GM12878 (cell line): ENCODE measurements around the gene FOXJ1. TPM values are rescaled to one million over a fixed set of nuclear protein-coding genes. Genes with fewer than 3 reads are reported as not detected.
A peak's percentile ranks its signal among the peaks of the same experiment; 100 is the strongest.
"Not testable (repeated sequence)": the region's sequence is repeated elsewhere in the genome, so short reads cannot be mapped to it uniquely, and the experiment has no call there.

Source experiments
- ATAC-seq: fragments of 200-7000 bp; cut with Tn5 transposase; 3 replicates; pipeline ENCODE4 v1.9.1; 2020; ENCODE audit warnings: mild to moderate bottlenecking, moderate library complexity
- BruUV-seq: library from RNA; stranded (reverse); fragments of 400-500 nt; replicated peaks from 2 replicates; lab custom pipeline; 2021; lab: Mats Ljungman, UMichigan
- CTCF ChIA-PET: fragments of 300-600 bp; sonication (Branson Sonifier 250); formaldehyde crosslinking; extraction: SDS; loops from one replicate; lab custom pipeline; 2021; ENCODE audit warnings: inconsistent platforms; lab: Yijun Ruan, JAX
- POLR2A ChIA-PET: fragments of 350-600 bp; formaldehyde crosslinking; extraction: SDS; loops from one replicate; lab custom pipeline; 2021; ENCODE audit warnings: inconsistent platforms; lab: Charles Lee
- RAD21 ChIA-PET: fragments of 300-600 bp; sonication (Branson Sonifier 250); formaldehyde crosslinking; loops from one replicate; lab custom pipeline; 2023; ENCODE audit warnings: antibody characterized with exemption; ENCODE audit not compliant: unreplicated experiment; lab: Charles Lee
- SMC1A ChIA-PET: fragments of 300-600 bp; sonication (Branson Sonifier 250); formaldehyde crosslinking; loops from one replicate; lab custom pipeline; 2023; ENCODE audit not compliant: unreplicated experiment, uncharacterized antibody; lab: Charles Lee
- DNase-seq: peaks from one replicate; pipeline ENCODE4 v3.0.0-alpha.2; 2011; ENCODE audit warnings: low read depth, low spot score
- FAIRE-seq: peaks from 3 replicates; lab custom pipeline; 2011; peaks lifted over from hg19 to GRCh38; lab: Jason Lieb, UNC
- H2AFZ ChIP-seq: 2 replicates; pipeline ENCODE4 v1.6.0; 2011; ENCODE audit warnings: low read depth, low read length, control low read depth; ENCODE audit not compliant: control insufficient read depth
- H3K27ac ChIP-seq: 2 replicates; pipeline ENCODE4 v1.5.1; 2011; ENCODE audit warnings: control low read depth; ENCODE audit not compliant: control insufficient read depth, insufficient read depth
- H3K27me3 ChIP-seq, 2 experiments: replicated peaks in 1 of 2; 2 replicates each; pipeline versions ENCODE4 v1.6.0 to v1.6.1; 2011; ENCODE audit warnings: low read length in 1 of 2; ENCODE audit not compliant: control insufficient read depth in 2 of 2, insufficient read depth in 2 of 2
- H3K36me3 ChIP-seq, 2 experiments: 2 replicates each; pipeline ENCODE4 v1.5.1; 2011; ENCODE audit warnings: low read length in 1 of 2; ENCODE audit not compliant: control insufficient read depth in 2 of 2, insufficient read depth in 2 of 2
- H3K4me1 ChIP-seq: 2 replicates; pipeline ENCODE4 v1.6.1; 2011; ENCODE audit warnings: mild to moderate bottlenecking, low read length, moderate library complexity, mixed read lengths; ENCODE audit not compliant: control insufficient read depth, insufficient read depth
- H3K4me2 ChIP-seq: 2 replicates; pipeline ENCODE4 v1.6.0; 2011; ENCODE audit warnings: control low read depth; ENCODE audit not compliant: control insufficient read depth, insufficient read depth
- H3K4me3 ChIP-seq: fragments of 200-600 bp; sonication (generic); 2 replicates; pipeline ENCODE4 v1.5.1; 2016
- H3K79me2 ChIP-seq: 2 replicates; pipeline ENCODE4 v1.6.0; 2011; ENCODE audit warnings: low read length; ENCODE audit not compliant: control insufficient read depth, insufficient read depth
- H3K9ac ChIP-seq: 2 replicates; pipeline ENCODE4 v1.8.0; 2011; ENCODE audit warnings: low read length, control low read depth, mixed read lengths; ENCODE audit not compliant: control insufficient read depth, insufficient read depth
- H3K9me3 ChIP-seq: replicated peaks from 3 replicates; pipeline ENCODE4 v1.5.1; 2011; ENCODE audit warnings: mild to moderate bottlenecking, low read length; ENCODE audit not compliant: control insufficient read depth, insufficient read depth
- H4K20me1 ChIP-seq: 2 replicates; pipeline ENCODE4 v1.6.0; 2011; ENCODE audit not compliant: control insufficient read depth, insufficient read depth
- EED ChIP-seq: sonication (generic); IDR thresholded peaks from 2 replicates; pipeline ENCODE4 v1.6.1; 2016; ENCODE audit warnings: antibody characterized with exemption, low read depth
- NFIC ChIP-seq: IDR thresholded peaks from 2 replicates; pipeline ENCODE4 v1.6.1; 2012; ENCODE audit warnings: low read depth, mild to moderate bottlenecking, inconsistent platforms, low read length, moderate library complexity
- WGBS: methylation state at CpG from one replicate; pipeline ENCODE4 v1.1.6; 2016; ENCODE audit warnings: low lambda C conversion rate; ENCODE audit not compliant: insufficient replicate concordance, insufficient coverage; ENCODE audit errors: missing lambda C conversion rate; 5-methylcytosine and 5-hydroxymethylcytosine counted together
- in situ Hi-C: fragments of 300-500 bp; cut with MboI; formaldehyde crosslinking; loops from 9 replicates; pipeline ENCODE4 v1.14.3; 2018; ENCODE audit warnings: mixed read lengths
- intact Hi-C: fragments of 100-400 bp; cut with micrococcal nuclease; formaldehyde crosslinking; loops from one replicate; pipeline ENCODE4 v1.14.2; 2022; ENCODE audit not compliant: unreplicated experiment
- polyA plus RNA-seq, 11 experiments: library from polyadenylated mRNA; depleted of rRNA in 4 of 11; unstranded in 6 of 11; stranded (reverse) in 5 of 11; fragments of >200 nt; fragmentation: Nextera tagmentation in 4 of 11; fragmentation: Illumina TruSeq in 1 of 11; extraction: Ambion mirVana in 4 of 11; extraction: Trizol in 1 of 11; gene quantifications; 1 replicate in 1 of 11; 2 replicates in 10 of 11; pipeline versions ENCODE4 v1.2.1 to v1.2.3, GENCODE V29; 2011 to 2016; ENCODE audit warnings: inconsistent platforms in 2 of 11, missing spikeins in 2 of 11, low read depth in 1 of 11
- total RNA-seq, 4 experiments: library from RNA; depleted of rRNA in 3 of 4; stranded (reverse); fragments of >200 nt in 3 of 4; fragmentation: Illumina TruSeq in 1 of 4; extraction: Trizol in 1 of 4; gene quantifications; 2 replicates each; pipeline versions ENCODE4 v1.2.1 to v1.2.3, GENCODE V29; 2013 to 2021
- TF ChIP-seq, protein P1 (sequence below): fragments of 450-650 bp; IDR thresholded peaks from 2 replicates; pipeline ENCODE4 v1.6.1; 2017; ENCODE audit warnings: mild to moderate bottlenecking

Gene FOXJ1
- total and polyA plus RNA-seq, 10 of the 15 experiments (the other 5 are each of a cell fraction or from before 2014, with no cell fraction given) = not detected

DNA sequence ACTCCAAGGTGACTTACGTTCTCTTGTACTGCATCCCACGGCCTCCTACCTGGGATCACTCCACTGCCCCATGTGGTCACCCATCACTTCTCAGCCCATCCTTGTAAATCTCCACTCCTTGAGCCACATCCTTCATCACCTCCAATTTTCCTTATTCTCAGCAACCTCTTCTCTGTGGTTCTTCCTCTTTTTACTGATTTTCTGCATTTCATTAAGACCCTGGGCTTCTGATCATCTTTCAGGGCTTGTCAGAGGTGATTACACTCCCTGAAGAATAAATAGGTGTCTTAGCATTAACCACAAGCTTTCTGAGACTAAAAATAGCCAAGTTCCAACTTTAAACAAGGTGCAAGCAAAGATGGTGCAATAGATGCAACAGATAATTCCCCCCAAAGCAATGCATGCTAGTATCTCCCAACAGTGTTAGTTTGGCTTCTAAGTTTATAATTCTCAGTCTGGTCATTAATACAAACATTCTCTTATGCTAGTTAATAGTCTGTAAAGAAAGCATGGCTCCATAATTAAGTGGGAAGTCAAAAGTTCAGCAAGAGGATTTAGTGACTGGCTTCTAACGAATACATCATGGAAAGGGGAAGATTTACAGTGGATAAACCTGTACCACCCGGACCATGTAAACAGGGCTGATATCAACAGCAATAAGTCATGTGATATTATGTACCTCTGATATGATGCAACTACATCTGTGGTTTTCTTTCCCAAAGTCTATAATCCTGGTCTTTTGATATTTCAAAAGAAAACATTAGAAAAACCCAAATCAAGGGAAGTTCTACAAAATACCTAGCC, 47.4 kb upstream of the FOXJ1 start (continued):
- TF ChIP-seq EED (peak; percentile 61), NFIC (peak; percentile 45; the same call in 1 of the 2 replicates)
- TF ChIP-seq, protein P1, sequence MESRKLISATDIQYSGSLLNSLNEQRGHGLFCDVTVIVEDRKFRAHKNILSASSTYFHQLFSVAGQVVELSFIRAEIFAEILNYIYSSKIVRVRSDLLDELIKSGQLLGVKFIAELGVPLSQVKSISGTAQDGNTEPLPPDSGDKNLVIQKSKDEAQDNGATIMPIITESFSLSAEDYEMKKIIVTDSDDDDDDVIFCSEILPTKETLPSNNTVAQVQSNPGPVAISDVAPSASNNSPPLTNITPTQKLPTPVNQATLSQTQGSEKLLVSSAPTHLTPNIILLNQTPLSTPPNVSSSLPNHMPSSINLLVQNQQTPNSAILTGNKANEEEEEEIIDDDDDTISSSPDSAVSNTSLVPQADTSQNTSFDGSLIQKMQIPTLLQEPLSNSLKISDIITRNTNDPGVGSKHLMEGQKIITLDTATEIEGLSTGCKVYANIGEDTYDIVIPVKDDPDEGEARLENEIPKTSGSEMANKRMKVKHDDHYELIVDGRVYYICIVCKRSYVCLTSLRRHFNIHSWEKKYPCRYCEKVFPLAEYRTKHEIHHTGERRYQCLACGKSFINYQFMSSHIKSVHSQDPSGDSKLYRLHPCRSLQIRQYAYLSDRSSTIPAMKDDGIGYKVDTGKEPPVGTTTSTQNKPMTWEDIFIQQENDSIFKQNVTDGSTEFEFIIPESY = no peak

DNA sequence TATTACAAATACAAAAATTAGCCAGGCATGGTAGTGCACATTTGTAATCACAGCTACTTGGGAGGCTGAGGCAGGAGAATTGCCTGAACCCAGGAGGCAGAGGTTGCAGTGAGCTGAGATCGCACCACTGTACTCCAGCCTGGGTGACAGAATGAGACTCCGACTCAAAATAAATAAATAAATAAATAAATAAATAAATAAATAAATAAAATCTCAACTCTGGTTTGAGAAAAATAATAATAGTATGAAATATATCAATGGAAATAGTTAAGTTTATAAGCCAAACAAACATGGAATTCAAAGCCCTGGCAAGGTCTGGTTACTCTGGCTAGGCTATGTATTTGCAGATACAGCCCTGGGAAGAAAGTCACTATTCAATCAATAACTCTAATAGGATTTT, 45.7 kb upstream of the FOXJ1 start:
- peaks cover 60% of the 10 kb centered on the region for H3K4me1 ChIP-seq
- not testable (repeated sequence) for H3K36me3 ChIP-seq, H4K20me1 ChIP-seq, H3K79me2 ChIP-seq, DNase-seq, H3K4me3 ChIP-seq, H3K9me3 ChIP-seq, H2AFZ ChIP-seq, FAIRE-seq, ATAC-seq, H3K27me3 ChIP-seq, BruUV-seq
- H3K9ac ChIP-seq = peak overlapping the region; percentile 33; the same call in 1 of the 2 replicates
- POLR2A ChIA-PET = interaction anchor here (1.0 to 16.8 kb wide), 4 partner anchors 41 to 80 kb away, joined by 3 to 427 read pairs (median 8); partner anchors contain the start of gene UBALD2
- CTCF ChIA-PET = interaction anchor here (1.0 to 12.1 kb wide), 5 partner anchors 11 to 92 kb away, joined by 3 to 160 read pairs (median 20); partner anchors contain the start of gene UBALD2
- H3K27ac ChIP-seq = peak overlapping the region; percentile 59
- in situ Hi-C loops (loop anchor here (5.0 kb wide), 1 partner anchor 76 kb away; no protein-coding TSS in a partner anchor), intact Hi-C loops (loop anchor here (5.0 kb wide), 1 partner anchor 61 kb away; no protein-coding TSS in a partner anchor)
- RAD21 ChIA-PET = interaction anchor here (0.8 to 17.4 kb wide), 4 partner anchors 21 to 93 kb away, joined by 3 to 419 read pairs (median 20); partner anchors contain the start of gene UBALD2
- peak overlapping the region; percentile 48; the same call in 1 of the 2 replicates for H3K4me2 ChIP-seq
- WGBS = 96% methylated on average over 2 of the region's 2 CpGs
- SMC1A ChIA-PET = interaction anchor here (0.6 to 12.7 kb wide), 8 partner anchors 14 to 84 kb away, joined by 3 to 152 read pairs (median 4); partner anchors contain the start of gene UBALD2
